Prostate gland (tissue), 2 donors: ENCODE results near the gene ALPK3. TPM values are rescaled to one million over a fixed set of nuclear protein-coding genes. Genes with fewer than 3 reads are reported as not detected.

ENCODE experiments used
- DNase-seq: peaks from one replicate; pipeline ENCODE4 v3.0.0-alpha.2; 2019; ENCODE audit warnings: low spot score
- H3K27ac ChIP-seq, 2 donors: fragments of 200-600 bp; sonication (generic); 2 replicates each; pipeline ENCODE4 v1.5.1; 2017 to 2019
- H3K27me3 ChIP-seq: fragments of 200-600 bp; sonication (generic); replicated peaks from 2 replicates; pipeline ENCODE4 v1.5.1; 2019; ENCODE audit not compliant: insufficient read depth
- H3K36me3 ChIP-seq, 2 donors: fragments of 200-600 bp; sonication (generic); 1 replicate in 1 of 2; 2 replicates in 1 of 2; pipeline versions ENCODE4 v1.5.1 to v1.8.1; 2017 to 2019
- H3K4me1 ChIP-seq: fragments of 200-600 bp; sonication (generic); replicated peaks from 2 replicates; pipeline ENCODE4 v1.5.1; 2019
- H3K4me3 ChIP-seq, 2 donors: fragments of 200-600 bp; sonication (generic); 2 replicates each; pipeline ENCODE4 v1.5.1; 2017 to 2019
- H3K9me3 ChIP-seq: fragments of 200-600 bp; sonication (generic); 2 replicates; pipeline ENCODE4 v1.5.1; 2017
- CTCF ChIP-seq, 4 experiments: fragments of 200-600 bp in 2 of 4; fragments of 450-650 bp in 2 of 4; sonication (generic) in 2 of 4; IDR thresholded peaks; 1 replicate in 3 of 4; 2 replicates in 1 of 4; pipeline ENCODE4 v1.5.1; 2016 to 2019; ENCODE audit warnings: antibody characterized with exemption in 4 of 4, mild to moderate bottlenecking in 2 of 4, moderate library complexity in 2 of 4
- POLR2A ChIP-seq: fragments of 450-650 bp; IDR thresholded peaks from one replicate; pipeline ENCODE4 v1.6.1; 2016; ENCODE audit warnings: antibody characterized with exemption, mild to moderate bottlenecking
- POLR2AphosphoS5 ChIP-seq: sonication (generic); formaldehyde crosslinking; IDR thresholded peaks from one replicate; pipeline ENCODE4 v1.6.1; 2017; ENCODE audit warnings: antibody characterized with exemption
- WGBS: methylation state at CpG from one replicate; pipeline ENCODE4 v1.1.5; 2018; 5-methylcytosine and 5-hydroxymethylcytosine counted together
- intact Hi-C: fragments of 100-400 bp; cut with DNase I; formaldehyde crosslinking; loops from one replicate; pipeline ENCODE4 v1.14.2; 2022
- total RNA-seq, 2 donors: library from RNA; depleted of rRNA; stranded (reverse); fragments of >200 nt; gene quantifications; one replicate each; pipeline ENCODE4 v1.1.0, GENCODE V29; 2016

The ALPK3 gene
- total RNA-seq, 2 donors from 2014 or later: 0.68 to 7.2 TPM

- H3K9me3 ChIP-seq: no peaks in the 10 kb centered on the region
- H3K27me3 ChIP-seq: no peaks in the 10 kb centered on the region
- H3K27ac ChIP-seq: no peak overlapping the region
- no peak overlapping the region for H3K4me3 ChIP-seq
- WGBS: 87% methylated on average over 3 of the region's 3 CpGs
- no peaks in the 10 kb centered on the region for H3K4me1 ChIP-seq
- intact Hi-C loops: no loop called here
- no peak for DNase-seq
- TF ChIP-seq POLR2AphosphoS5 (no peak), POLR2A (no peak), CTCF (IDR thresholded peaks at IDR 0.05) (no peak)
- no peaks in the 10 kb centered on the region for H3K36me3 ChIP-seq
Measured at GRCh38 chr15:84909029-84909428, 91.9 kb downstream of the ALPK3 start.

- no peaks in the 10 kb centered on the region for H3K4me1 ChIP-seq
Measured at GRCh38 chr15:84909782-84910181, 92.6 kb downstream of the ALPK3 start.

GRCh38 chr15:84910928-84911623 is 93.9 kb downstream of the ALPK3 start:
- H3K4me3 ChIP-seq: no peak overlapping the region
- H3K4me1 ChIP-seq: no peaks in the 10 kb centered on the region
- no peak for TF ChIP-seq POLR2AphosphoS5
- TF ChIP-seq POLR2A: no peak
- TF ChIP-seq CTCF (IDR thresholded peaks at IDR 0.05): no peak
- DNase-seq: no peak
- no peaks in the 10 kb centered on the region for H3K9me3 ChIP-seq
- WGBS: 80% methylated on average over 13 of the region's 17 CpGs
- no peaks in the 10 kb centered on the region for H3K36me3 ChIP-seq
- H3K27me3 ChIP-seq: no peaks in the 10 kb centered on the region
- intact Hi-C loops: no loop called here
- peak overlapping the region in 1 of 2 donors; percentile 68 for H3K27ac ChIP-seq

More at GRCh38 chr15:84909782-84910181, 92.6 kb downstream of the ALPK3 start:
- H3K27ac ChIP-seq: no peak overlapping the region
- DNase-seq: no peak
- no peaks in the 10 kb centered on the region for H3K36me3 ChIP-seq
- no peak overlapping the region for H3K4me3 ChIP-seq
- no peak for TF ChIP-seq POLR2AphosphoS5
- TF ChIP-seq CTCF (IDR thresholded peaks at IDR 0.05): no peak
- TF ChIP-seq POLR2A: no peak
- no peaks in the 10 kb centered on the region for H3K27me3 ChIP-seq
- no peaks in the 10 kb centered on the region for H3K9me3 ChIP-seq
- intact Hi-C loops: no loop called here
- WGBS: 88% methylated on average over 4 of the region's 4 CpGs

- H3K36me3 ChIP-seq: no peaks in the 10 kb centered on the region
- H3K4me3 ChIP-seq: no peak overlapping the region
- no peaks in the 10 kb centered on the region for H3K9me3 ChIP-seq
- H3K4me1 ChIP-seq: no peaks in the 10 kb centered on the region
- peak overlapping the region; percentile 54 to 68 for H3K27ac ChIP-seq
- intact Hi-C loops: no loop called here
- peak; percentile 29 for DNase-seq
- H3K27me3 ChIP-seq: no peaks in the 10 kb centered on the region
- WGBS: 32% methylated on average over 6 of the region's 6 CpGs
- TF ChIP-seq POLR2AphosphoS5 (peak; percentile 70), CTCF (IDR thresholded peaks at IDR 0.05) (no peak), POLR2A (no peak)
Measured at GRCh38 chr15:84911879-84912660, 94.9 kb downstream of the ALPK3 start.
